Mesothelial cell of epicardium (in vitro differentiated cells): ENCODE measurements around the gene MEIS2. TPM values are rescaled to one million over a fixed set of nuclear protein-coding genes. Genes with fewer than 3 reads are reported as not detected.
A peak's percentile ranks its signal among the peaks of the same experiment; 100 is the strongest.
"Not testable (repeated sequence)": the region's sequence is repeated elsewhere in the genome, so short reads cannot be mapped to it uniquely, and the experiment has no call there.

ENCODE experiments used
- DNase-seq, 2 experiments: peaks; one replicate each; pipeline ENCODE4 v3.0.0; 2021; ENCODE audit warnings: low spot score in 2 of 2; ENCODE audit not compliant: unreplicated experiment in 2 of 2
- H3K27ac Mint-ChIP-seq: 2 replicates; pipeline ENCODE4 v1.8.0; 2021; ENCODE audit warnings: mixed read lengths
- H3K27me3 Mint-ChIP-seq: 2 replicates; pipeline ENCODE4 v1.8.0; 2021; ENCODE audit warnings: low read depth, mixed read lengths
- H3K36me3 Mint-ChIP-seq: 2 replicates; pipeline ENCODE4 v1.8.0; 2021; ENCODE audit warnings: mixed read lengths
- H3K4me1 Mint-ChIP-seq: 2 replicates; pipeline ENCODE4 v1.8.0; 2021; ENCODE audit warnings: mixed read lengths
- H3K4me3 Mint-ChIP-seq: 2 replicates; pipeline ENCODE4 v1.8.0; 2021; ENCODE audit warnings: mild to moderate bottlenecking, moderate library complexity, mixed read lengths
- H3K9me3 Mint-ChIP-seq: 2 replicates; pipeline ENCODE4 v1.8.0; 2021; ENCODE audit warnings: mixed read lengths
- CTCF ChIP-seq: fragments of 200-600 bp; sonication (generic); IDR thresholded peaks from one replicate; pipeline ENCODE4 v1.5.0; 2021; ENCODE audit warnings: antibody characterized with exemption; ENCODE audit not compliant: unreplicated experiment
- total RNA-seq: library from RNA; stranded (reverse); gene quantifications from 3 replicates; pipeline ENCODE4 v1.2.1, GENCODE V29; 2021

MEIS2 gene
- total RNA-seq, 1 donor from 2014 or later: 397 TPM

GRCh38 chr15:36992454-36992853 is 107.9 kb downstream of the MEIS2 start:
- Mint-ChIP-seq H3K36me3 (peaks cover 22% of the 10 kb centered on the region), H3K4me3 (no peak overlapping the region), H3K27ac (peak overlapping the region; percentile 69), H3K4me1 (peaks cover 63% of the 10 kb centered on the region), H3K9me3 (no peaks in the 10 kb centered on the region), H3K27me3 (no peaks in the 10 kb centered on the region)
- no peak for DNase-seq
- TF ChIP-seq CTCF: no peak

- DNase-seq: no peak
- Mint-ChIP-seq H3K4me3 (no peak overlapping the region), H3K27ac (peak overlapping the region; percentile 35), H3K4me1 (peaks cover 43% of the 10 kb centered on the region), H3K36me3 (peaks cover 53% of the 10 kb centered on the region), H3K9me3 (peaks cover 29% of the 10 kb centered on the region), H3K27me3 (no peaks in the 10 kb centered on the region)
- no peak for TF ChIP-seq CTCF
These were observed 111.4 kb downstream of the MEIS2 start for GRCh38 chr15:36988947-36989346.

GRCh38 chr15:36982430-36982829 is 117.9 kb downstream of the MEIS2 start:
- peaks cover 67% of the 10 kb centered on the region for H3K36me3 Mint-ChIP-seq
- DNase-seq: no peak
- H3K4me3 Mint-ChIP-seq: no peak overlapping the region
- H3K4me1 Mint-ChIP-seq: peaks cover 7% of the 10 kb centered on the region
- peaks cover 61% of the 10 kb centered on the region for H3K9me3 Mint-ChIP-seq
- no peak overlapping the region for H3K27ac Mint-ChIP-seq
- no peak for TF ChIP-seq CTCF
- H3K27me3 Mint-ChIP-seq: no peaks in the 10 kb centered on the region

GRCh38 chr15:36980281-36980680 is 120.1 kb downstream of the MEIS2 start:
- peaks cover 45% of the 10 kb centered on the region for H3K9me3 Mint-ChIP-seq
- peaks cover 51% of the 10 kb centered on the region for H3K36me3 Mint-ChIP-seq
- H3K4me1 Mint-ChIP-seq: not testable (repeated sequence)

GRCh38 chr15:36978625-36979024 is 121.7 kb downstream of the MEIS2 start:
- no peak for TF ChIP-seq CTCF
- Mint-ChIP-seq H3K27ac (no peak overlapping the region), H3K36me3 (peaks cover 44% of the 10 kb centered on the region), H3K9me3 (peaks cover 28% of the 10 kb centered on the region), H3K27me3 (no peaks in the 10 kb centered on the region), H3K4me3 (no peak overlapping the region), H3K4me1 (peaks cover 21% of the 10 kb centered on the region)
- DNase-seq: no peak

More at GRCh38 chr15:36980281-36980680, 120.1 kb downstream of the MEIS2 start:
- H3K27ac Mint-ChIP-seq, H3K27me3 Mint-ChIP-seq, DNase-seq, H3K4me3 Mint-ChIP-seq: not testable (repeated sequence)

- no peak for TF ChIP-seq CTCF
- Mint-ChIP-seq H3K36me3 (peaks cover 46% of the 10 kb centered on the region), H3K4me3 (no peak overlapping the region), H3K4me1 (peaks cover 21% of the 10 kb centered on the region), H3K27me3 (no peaks in the 10 kb centered on the region), H3K27ac (peak overlapping the region; percentile 48), H3K9me3 (peaks cover 25% of the 10 kb centered on the region)
- DNase-seq: no peak
These were observed 122.2 kb downstream of the MEIS2 start for GRCh38 chr15:36978126-36978525.
